ENCODE results near the gene ZNF181.

DNA sequence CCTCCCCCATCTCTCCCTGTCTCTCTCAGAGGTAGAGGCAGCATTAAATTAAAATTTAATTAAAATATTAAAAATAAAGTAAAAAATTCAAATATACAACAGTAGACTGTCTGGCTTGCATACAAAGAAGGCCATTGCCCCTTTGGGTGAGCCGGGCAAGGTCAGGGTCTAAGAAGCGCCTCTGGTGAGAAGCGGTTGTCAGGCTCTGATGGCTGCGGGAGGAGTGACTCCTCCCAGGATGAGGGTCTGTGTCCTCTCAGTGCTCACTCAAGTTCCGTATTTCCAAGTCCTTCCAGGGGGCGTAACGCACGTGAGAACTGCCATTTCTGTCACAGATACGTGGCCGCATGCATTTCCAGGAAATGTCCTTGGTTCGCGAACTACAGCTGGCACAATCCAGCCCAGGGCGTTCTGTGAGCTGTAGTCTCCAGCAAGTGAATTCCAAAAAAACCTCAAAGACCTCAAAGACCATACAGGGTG, 737 bp upstream of the ZNF181 start:
- TF ChIP-seq, protein P1, sequence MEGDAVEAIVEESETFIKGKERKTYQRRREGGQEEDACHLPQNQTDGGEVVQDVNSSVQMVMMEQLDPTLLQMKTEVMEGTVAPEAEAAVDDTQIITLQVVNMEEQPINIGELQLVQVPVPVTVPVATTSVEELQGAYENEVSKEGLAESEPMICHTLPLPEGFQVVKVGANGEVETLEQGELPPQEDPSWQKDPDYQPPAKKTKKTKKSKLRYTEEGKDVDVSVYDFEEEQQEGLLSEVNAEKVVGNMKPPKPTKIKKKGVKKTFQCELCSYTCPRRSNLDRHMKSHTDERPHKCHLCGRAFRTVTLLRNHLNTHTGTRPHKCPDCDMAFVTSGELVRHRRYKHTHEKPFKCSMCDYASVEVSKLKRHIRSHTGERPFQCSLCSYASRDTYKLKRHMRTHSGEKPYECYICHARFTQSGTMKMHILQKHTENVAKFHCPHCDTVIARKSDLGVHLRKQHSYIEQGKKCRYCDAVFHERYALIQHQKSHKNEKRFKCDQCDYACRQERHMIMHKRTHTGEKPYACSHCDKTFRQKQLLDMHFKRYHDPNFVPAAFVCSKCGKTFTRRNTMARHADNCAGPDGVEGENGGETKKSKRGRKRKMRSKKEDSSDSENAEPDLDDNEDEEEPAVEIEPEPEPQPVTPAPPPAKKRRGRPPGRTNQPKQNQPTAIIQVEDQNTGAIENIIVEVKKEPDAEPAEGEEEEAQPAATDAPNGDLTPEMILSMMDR (conservative IDR thresholded peaks at IDR 0.05; ENCODE audit: low read depth in 2 of 2), result no peak
- TF ChIP-seq EZH2phosphoT487 (IDR thresholded peaks at IDR 0.05; ENCODE audit: unreplicated experiment), result no peak
- TF ChIP-seq POLR2AphosphoS5 (IDR thresholded peaks at IDR 0.05; ENCODE audit: low read depth), result no peak
- TF ChIP-seq STAT1 (IDR thresholded peaks at IDR 0.05; ENCODE audit: unreplicated experiment), result no peak
- no peak for TF ChIP-seq EZH2 (IDR thresholded peaks at IDR 0.05; ENCODE audit: low read depth, unreplicated experiment)
- no peak for TF ChIP-seq JUNB (IDR thresholded peaks at IDR 0.05; ENCODE audit: unreplicated experiment)
